Ishikawa (cell line): Measurements from ENCODE around the gene ARSD.

Experiments
- CEBPB ChIP-seq: IDR thresholded peaks from 2 replicates; pipeline ENCODE4 v1.6.1; 2012
- CREB1 ChIP-seq: IDR thresholded peaks from 2 replicates; pipeline ENCODE4 v1.6.1; 2012; ENCODE audit warnings: low read depth
- EGR1 ChIP-seq: IDR thresholded peaks from 2 replicates; pipeline ENCODE4 v1.6.1; 2012
- EP300 ChIP-seq: IDR thresholded peaks from 2 replicates; pipeline ENCODE4 v1.6.1; 2012; ENCODE audit warnings: borderline replicate concordance
- FOXM1 ChIP-seq: IDR thresholded peaks from 2 replicates; pipeline ENCODE4 v1.6.1; 2012; ENCODE audit warnings: low read depth, borderline replicate concordance
- MAX ChIP-seq: IDR thresholded peaks from 2 replicates; pipeline ENCODE4 v1.6.1; 2012
- NFIC ChIP-seq: IDR thresholded peaks from 2 replicates; pipeline ENCODE4 v1.6.1; 2012
- RAD21 ChIP-seq: IDR thresholded peaks from 2 replicates; pipeline ENCODE4 v1.6.1; 2012; ENCODE audit warnings: low read depth
- TAF1 ChIP-seq: IDR thresholded peaks from 2 replicates; pipeline ENCODE4 v1.6.1; 2012; ENCODE audit warnings: low read depth, mild to moderate bottlenecking
- TCF12 ChIP-seq: IDR thresholded peaks from 2 replicates; pipeline ENCODE4 v1.6.1; 2012; ENCODE audit warnings: low read depth
- TEAD4 ChIP-seq: IDR thresholded peaks from 2 replicates; pipeline ENCODE4 v1.6.1; 2012
- USF1 ChIP-seq: IDR thresholded peaks from 2 replicates; pipeline ENCODE4 v1.6.1; 2012
- YY1 ChIP-seq: IDR thresholded peaks from 2 replicates; pipeline ENCODE4 v1.6.1; 2012; ENCODE audit warnings: low read depth
- ZBTB7A ChIP-seq: IDR thresholded peaks from 2 replicates; pipeline ENCODE4 v1.6.1; 2012; ENCODE audit warnings: low read depth
- TF ChIP-seq, protein P1 (sequence below): IDR thresholded peaks from 2 replicates; pipeline ENCODE4 v1.6.1; 2012; ENCODE audit warnings: low read depth, mild to moderate bottlenecking

ARSD gene

GRCh38 chrX:2862404-2862803 is 66.7 kb downstream of the ARSD start:
- TF ChIP-seq YY1 (no peak), EP300 (no peak), TAF1 (no peak), MAX (no peak)

GRCh38 chrX:2859197-2859797 is 69.8 kb downstream of the ARSD start:
- TF ChIP-seq RAD21 = no peak
- no peak for TF ChIP-seq FOXM1
- no peak for TF ChIP-seq EP300
- TF ChIP-seq, protein P1, sequence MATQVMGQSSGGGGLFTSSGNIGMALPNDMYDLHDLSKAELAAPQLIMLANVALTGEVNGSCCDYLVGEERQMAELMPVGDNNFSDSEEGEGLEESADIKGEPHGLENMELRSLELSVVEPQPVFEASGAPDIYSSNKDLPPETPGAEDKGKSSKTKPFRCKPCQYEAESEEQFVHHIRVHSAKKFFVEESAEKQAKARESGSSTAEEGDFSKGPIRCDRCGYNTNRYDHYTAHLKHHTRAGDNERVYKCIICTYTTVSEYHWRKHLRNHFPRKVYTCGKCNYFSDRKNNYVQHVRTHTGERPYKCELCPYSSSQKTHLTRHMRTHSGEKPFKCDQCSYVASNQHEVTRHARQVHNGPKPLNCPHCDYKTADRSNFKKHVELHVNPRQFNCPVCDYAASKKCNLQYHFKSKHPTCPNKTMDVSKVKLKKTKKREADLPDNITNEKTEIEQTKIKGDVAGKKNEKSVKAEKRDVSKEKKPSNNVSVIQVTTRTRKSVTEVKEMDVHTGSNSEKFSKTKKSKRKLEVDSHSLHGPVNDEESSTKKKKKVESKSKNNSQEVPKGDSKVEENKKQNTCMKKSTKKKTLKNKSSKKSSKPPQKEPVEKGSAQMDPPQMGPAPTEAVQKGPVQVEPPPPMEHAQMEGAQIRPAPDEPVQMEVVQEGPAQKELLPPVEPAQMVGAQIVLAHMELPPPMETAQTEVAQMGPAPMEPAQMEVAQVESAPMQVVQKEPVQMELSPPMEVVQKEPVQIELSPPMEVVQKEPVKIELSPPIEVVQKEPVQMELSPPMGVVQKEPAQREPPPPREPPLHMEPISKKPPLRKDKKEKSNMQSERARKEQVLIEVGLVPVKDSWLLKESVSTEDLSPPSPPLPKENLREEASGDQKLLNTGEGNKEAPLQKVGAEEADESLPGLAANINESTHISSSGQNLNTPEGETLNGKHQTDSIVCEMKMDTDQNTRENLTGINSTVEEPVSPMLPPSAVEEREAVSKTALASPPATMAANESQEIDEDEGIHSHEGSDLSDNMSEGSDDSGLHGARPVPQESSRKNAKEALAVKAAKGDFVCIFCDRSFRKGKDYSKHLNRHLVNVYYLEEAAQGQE = no peak
- no peak for TF ChIP-seq CEBPB
- no peak for TF ChIP-seq NFIC
- TF ChIP-seq TCF12 = no peak
- no peak for TF ChIP-seq MAX
- TF ChIP-seq EGR1 = no peak

DNA sequence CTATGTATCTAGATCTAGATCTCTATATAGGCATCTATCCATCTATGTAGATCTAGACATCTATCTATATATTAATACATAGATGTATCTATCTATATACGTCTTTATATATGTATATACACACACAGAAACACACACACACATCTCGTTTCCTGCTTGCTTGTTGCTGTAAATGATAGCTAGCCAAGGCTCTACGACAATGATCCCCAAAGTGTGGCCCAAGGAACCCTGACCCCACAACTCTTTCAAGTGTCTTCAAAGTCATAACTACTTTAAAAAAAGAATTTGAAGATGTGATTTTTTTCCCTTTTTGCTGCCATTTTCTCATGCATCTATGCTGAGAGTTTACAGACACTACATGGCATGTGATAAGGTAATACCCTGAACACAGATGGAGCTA is 71.6 kb downstream of the ARSD start:
- TF ChIP-seq RAD21 (no peak), USF1 (no peak), TCF12 (no peak), EGR1 (no peak), ZBTB7A (no peak)

DNA sequence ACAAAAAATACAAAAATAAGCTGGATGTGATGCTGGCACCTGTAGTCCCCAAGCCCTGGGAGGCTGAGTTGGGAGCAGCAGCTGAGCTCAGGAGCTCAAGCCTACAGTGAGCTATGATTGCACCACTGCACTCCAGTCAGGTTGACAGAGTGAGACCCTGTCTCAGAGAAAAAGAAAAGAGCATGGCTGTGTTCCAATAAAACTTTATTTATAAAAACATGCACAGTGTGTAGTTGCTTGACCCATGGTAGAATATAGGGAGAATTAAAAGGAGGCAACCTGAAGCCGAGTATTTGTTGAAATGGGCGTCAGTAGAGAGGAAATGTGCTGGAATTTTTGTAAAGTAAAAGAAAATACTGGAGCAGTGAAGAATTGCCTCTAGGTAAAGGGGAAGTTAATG is 73.4 kb downstream of the ARSD start:
- TF ChIP-seq CEBPB = no peak
- TF ChIP-seq ZBTB7A = no peak
- no peak for TF ChIP-seq EP300
- no peak for TF ChIP-seq YY1
- no peak for TF ChIP-seq TCF12
- no peak for TF ChIP-seq NFIC
- TF ChIP-seq CREB1 = no peak
- no peak for TF ChIP-seq RAD21
- TF ChIP-seq, protein P1 = no peak
- TF ChIP-seq TEAD4 = no peak
- TF ChIP-seq EGR1 = no peak
- TF ChIP-seq USF1 = no peak

DNA sequence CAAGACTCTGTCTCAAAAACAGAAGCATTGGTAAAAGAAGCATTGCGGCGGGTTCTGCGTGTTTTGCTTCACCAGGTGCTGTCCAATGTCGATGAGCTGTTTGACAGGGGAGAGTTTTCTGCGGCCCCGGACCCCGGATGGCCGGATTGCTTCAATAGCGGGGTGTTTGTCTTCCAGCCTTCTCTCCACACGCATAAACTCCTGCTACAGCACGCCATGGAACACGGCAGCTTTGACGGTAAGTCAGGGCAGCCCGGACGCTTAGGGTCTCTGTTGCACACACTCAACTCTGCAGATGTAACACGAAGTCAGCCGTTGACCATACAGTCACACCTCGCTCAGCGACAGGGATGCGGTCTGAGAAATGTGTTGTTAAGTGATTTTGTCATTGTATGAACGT is 74.2 kb downstream of the ARSD start:
- TF ChIP-seq NFIC = no peak
- TF ChIP-seq TAF1 = no peak
